K562 (cell line): Measurements from ENCODE around the gene ACO2. TPM values are rescaled to one million over a fixed set of nuclear protein-coding genes. Genes with fewer than 3 reads are reported as not detected.

ENCODE experiments used
- ATAC-seq: fragments of 200-7000 bp; cut with Tn5 transposase; 3 replicates; pipeline ENCODE4 v1.9.1; 2020; ENCODE audit warnings: moderate library complexity
- BruUV-seq: library from RNA; stranded (reverse); fragments of 400-500 nt; replicated peaks from 2 replicates; lab custom pipeline; 2021; lab: Mats Ljungman, UMichigan
- CTCF ChIA-PET: fragments of 300-600 bp; formaldehyde crosslinking; extraction: SDS; loops from one replicate; lab custom pipeline; 2021; ENCODE audit warnings: low intra/inter-chr PET ratio; lab: Yijun Ruan, JAX
- POLR2A ChIA-PET: fragments of 300-600, 350-650 bp; sonication (Branson Sonifier 250); formaldehyde crosslinking; extraction: SDS; loops from one replicate; lab custom pipeline; 2021; ENCODE audit warnings: antibody characterized with exemption, inconsistent platforms; lab: Yijun Ruan, JAX
- DNase-seq, 4 experiments: peaks; one replicate each; pipeline versions ENCODE4 v3.0.0 to v3.0.0-alpha.2; 2011 to 2018; ENCODE audit warnings: low spot score in 3 of 4, mixed read lengths in 3 of 4; ENCODE audit errors: extremely low read depth in 1 of 4
- FAIRE-seq: peaks from 2 replicates; lab custom pipeline; 2011; peaks lifted over from hg19 to GRCh38; lab: Jason Lieb, UNC
- H2AFZ ChIP-seq: 2 replicates; pipeline ENCODE4 v1.6.0; 2011; ENCODE audit warnings: low read depth, low read length, control low read depth, inconsistent platforms
- H3K27ac ChIP-seq: fragments of 200-600 bp; 3 replicates; pipeline ENCODE4 v1.8.0; 2011; ENCODE audit warnings: low read depth, mild to moderate bottlenecking, control low read depth, inconsistent platforms, low read length, moderate library complexity, mixed read lengths; ENCODE audit errors: extremely low read depth
- H3K27me3 ChIP-seq, 2 experiments: fragments of 300-600 bp in 1 of 2; 2 replicates in 1 of 2; 3 replicates in 1 of 2; pipeline versions ENCODE4 v1.6.0 to v1.8.0; 2011; ENCODE audit warnings: inconsistent platforms in 2 of 2, low read length in 2 of 2, mild to moderate bottlenecking in 1 of 2, mixed read lengths in 1 of 2, moderate library complexity in 1 of 2; ENCODE audit not compliant: control insufficient read depth in 2 of 2, insufficient read depth in 2 of 2
- H3K36me3 ChIP-seq: fragments of 300-600 bp; 3 replicates; pipeline ENCODE4 v1.8.0; 2011; ENCODE audit warnings: mild to moderate bottlenecking, low read length, inconsistent platforms; ENCODE audit not compliant: control insufficient read depth, insufficient read depth
- H3K4me1 ChIP-seq, 2 experiments: fragments of 200-600 bp in 1 of 2; replicated peaks in 1 of 2; 2 replicates in 1 of 2; 3 replicates in 1 of 2; pipeline versions ENCODE4 v1.5.1 to v1.8.0; 2011; ENCODE audit warnings: inconsistent platforms in 2 of 2, low read length in 2 of 2, mild to moderate bottlenecking in 1 of 2, mixed read lengths in 1 of 2, moderate library complexity in 1 of 2; ENCODE audit not compliant: control insufficient read depth in 2 of 2, insufficient read depth in 2 of 2
- H3K4me2 ChIP-seq: 2 replicates; pipeline ENCODE4 v1.6.1; 2011; ENCODE audit warnings: low read length, control low read depth, inconsistent platforms, mixed read lengths; ENCODE audit not compliant: insufficient read depth
- H3K4me3 ChIP-seq: fragments of 200-600 bp; sonication (generic), shearing (Covaris generic); 2 replicates; pipeline ENCODE4 v1.5.1; 2016; ENCODE audit warnings: control low read depth, inconsistent platforms
- H3K79me2 ChIP-seq: fragments of 200-600 bp; 3 replicates; pipeline ENCODE4 v1.8.0; 2011; ENCODE audit warnings: low read length, inconsistent platforms; ENCODE audit not compliant: control insufficient read depth, insufficient read depth
- H3K9ac ChIP-seq, 2 experiments: 2 replicates each; pipeline versions ENCODE4 v1.6.0 to v1.6.1; 2011; ENCODE audit warnings: low read depth in 2 of 2, low read length in 2 of 2, control low read depth in 1 of 2, inconsistent platforms in 1 of 2, mild to moderate bottlenecking in 1 of 2, mixed read lengths in 1 of 2; ENCODE audit not compliant: insufficient read depth in 1 of 2
- H3K9me1 ChIP-seq: one replicate; pipeline ENCODE4 v1.6.0; 2011; ENCODE audit warnings: inconsistent platforms, mild to moderate bottlenecking, low read length, moderate library complexity; ENCODE audit not compliant: control insufficient read depth, insufficient read depth
- H3K9me3 ChIP-seq: replicated peaks from 2 replicates; pipeline ENCODE4 v1.5.1; 2011; ENCODE audit warnings: low read depth, low read length, inconsistent platforms; ENCODE audit not compliant: control insufficient read depth, insufficient read depth
- H4K20me1 ChIP-seq: replicated peaks from 2 replicates; pipeline ENCODE4 v1.6.1; 2011; ENCODE audit warnings: low read length, inconsistent platforms, mixed read lengths; ENCODE audit not compliant: control insufficient read depth, insufficient read depth
- FOXJ2 ChIP-seq: fragments of 200-800 bp; sonication (Bioruptor generic); IDR thresholded peaks from 2 replicates; pipeline ENCODE4 v1.6.1; 2016; ENCODE audit warnings: missing genetic modification characterization, missing compliant biosample characterization
- RBFOX2 ChIP-seq: fragments of 200-400 bp; formaldehyde crosslinking; IDR thresholded peaks from 2 replicates; pipeline ENCODE4 v1.6.1; 2017; ENCODE audit warnings: low read depth, mild to moderate bottlenecking, low read length, moderate library complexity
- WGBS: fragments of 100-300 bp; shearing (Covaris generic); methylation state at CpG from one replicate; pipeline ENCODE4 v1.1.6; 2016; ENCODE audit warnings: low coverage, mixed read lengths; ENCODE audit not compliant: insufficient coverage; ENCODE audit errors: missing lambda C conversion rate; 5-methylcytosine and 5-hydroxymethylcytosine counted together
- in situ Hi-C: fragments of 300-500 bp; cut with MboI; formaldehyde crosslinking; loops from 4 replicates; pipeline ENCODE4 v1.15.0; 2018; ENCODE audit warnings: inconsistent platforms, mixed read lengths
- intact Hi-C: fragments of 100-400 bp; cut with micrococcal nuclease; formaldehyde crosslinking; loops from 2 replicates; pipeline ENCODE4 v1.14.2; 2022
- polyA plus RNA-seq, 8 experiments: library from polyadenylated mRNA; depleted of rRNA in 4 of 8; stranded (reverse) in 5 of 8; unstranded in 3 of 8; fragments of >200 nt; fragmentation: Nextera tagmentation in 2 of 8; fragmentation: Illumina TruSeq in 1 of 8; extraction: Ambion mirVana in 2 of 8; extraction: Trizol in 1 of 8; gene quantifications; 2 replicates each; pipeline versions ENCODE4 v1.2.1 to v1.2.3, GENCODE V29; 2011 to 2014; ENCODE audit warnings: inconsistent platforms in 1 of 8, missing spikeins in 1 of 8
- total RNA-seq, 7 experiments: library from RNA; depleted of rRNA in 6 of 7; stranded (reverse); fragments of >200 nt in 6 of 7; fragmentation: Illumina TruSeq in 2 of 7; extraction: Trizol in 2 of 7; gene quantifications; 2 replicates each; pipeline versions ENCODE4 v1.2.1 to v1.2.3, GENCODE V29; 2011 to 2021; ENCODE audit warnings: low replicate concordance in 1 of 7
- TF ChIP-seq, protein P1 (sequence below): sonication (generic); formaldehyde crosslinking; IDR thresholded peaks from 2 replicates; pipeline ENCODE4 v1.9.0; 2022; ENCODE audit warnings: mild to moderate bottlenecking, missing genetic modification reagents
- TF ChIP-seq, protein P2 (sequence below): sonication (generic); formaldehyde crosslinking; IDR thresholded peaks from 2 replicates; pipeline ENCODE4 v1.8.1; 2023; ENCODE audit warnings: mild to moderate bottlenecking, missing genetic modification reagents
- TF ChIP-seq, protein P3 (sequence below): sonication (generic); formaldehyde crosslinking; IDR thresholded peaks from 2 replicates; pipeline ENCODE4 v1.8.1; 2023; ENCODE audit warnings: mild to moderate bottlenecking, missing genetic modification reagents

ACO2 gene
- total and polyA plus RNA-seq, 9 of the 15 experiments (the other 6 are each of a cell fraction or from before 2014, with no cell fraction given), result 16.2 to 119 (median 43.2) TPM

DNA sequence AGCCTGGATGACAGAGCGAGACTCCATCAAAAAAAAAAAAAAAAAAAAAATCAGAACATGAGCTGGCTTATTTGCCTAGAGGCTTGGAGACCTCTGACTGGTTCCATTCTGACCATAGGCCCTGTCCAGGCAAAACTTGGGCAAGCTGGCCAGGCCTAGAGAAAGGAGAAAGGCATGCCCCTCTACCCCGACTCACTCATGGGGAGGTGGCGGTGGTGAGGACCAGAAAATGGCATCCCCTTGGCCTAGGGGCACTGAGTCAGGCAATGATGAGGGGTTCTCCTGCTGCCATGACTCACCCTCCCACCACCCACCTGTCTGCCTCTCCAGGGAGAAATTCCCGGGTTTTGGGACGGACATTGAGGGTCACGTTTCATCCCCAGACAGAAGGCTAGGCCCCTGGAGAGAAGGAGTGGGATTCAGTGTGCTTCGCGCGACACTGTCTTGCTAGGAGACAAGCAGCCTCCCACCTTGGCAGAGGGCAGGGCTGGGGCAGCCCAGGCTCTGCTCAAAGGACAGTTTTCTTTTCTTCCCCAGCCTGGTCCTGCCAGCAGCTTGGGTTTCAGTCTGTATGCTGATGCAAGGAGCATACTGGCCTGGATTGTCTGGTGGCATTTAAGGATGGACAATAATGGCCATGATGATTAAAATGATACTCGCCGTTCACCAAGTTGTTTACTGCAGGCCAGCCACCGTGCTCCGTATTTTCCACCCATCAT is 39.5 kb upstream of the ACO2 start:
- in situ Hi-C loops, result no loop called here
- 64% methylated on average over 8 of the region's 13 CpGs for WGBS
- Histone ChIP-seq H3K27me3 (no peaks in the 10 kb centered on the region), H4K20me1 (no peaks in the 10 kb centered on the region), H3K27ac (no peak overlapping the region), H3K9ac (no peak overlapping the region), H2AFZ (no peak overlapping the region), H3K9me3 (no peaks in the 10 kb centered on the region), H3K9me1 (no peaks in the 10 kb centered on the region), H3K36me3 (peaks cover 4% of the 10 kb centered on the region; the same call in 2 of the 3 replicates), H3K79me2 (no peaks in the 10 kb centered on the region), H3K4me1 (peaks cover 0 to 3% of the 10 kb centered on the region in 2 experiments; a peak in 1 of 5 replicates), H3K4me2 (no peak overlapping the region), H3K4me3 (no peak overlapping the region)
- TF ChIP-seq, protein P1, sequence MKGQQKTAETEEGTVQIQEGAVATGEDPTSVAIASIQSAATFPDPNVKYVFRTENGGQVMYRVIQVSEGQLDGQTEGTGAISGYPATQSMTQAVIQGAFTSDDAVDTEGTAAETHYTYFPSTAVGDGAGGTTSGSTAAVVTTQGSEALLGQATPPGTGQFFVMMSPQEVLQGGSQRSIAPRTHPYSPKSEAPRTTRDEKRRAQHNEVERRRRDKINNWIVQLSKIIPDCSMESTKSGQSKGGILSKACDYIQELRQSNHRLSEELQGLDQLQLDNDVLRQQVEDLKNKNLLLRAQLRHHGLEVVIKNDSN, result no peak
- TF ChIP-seq, protein P2, sequence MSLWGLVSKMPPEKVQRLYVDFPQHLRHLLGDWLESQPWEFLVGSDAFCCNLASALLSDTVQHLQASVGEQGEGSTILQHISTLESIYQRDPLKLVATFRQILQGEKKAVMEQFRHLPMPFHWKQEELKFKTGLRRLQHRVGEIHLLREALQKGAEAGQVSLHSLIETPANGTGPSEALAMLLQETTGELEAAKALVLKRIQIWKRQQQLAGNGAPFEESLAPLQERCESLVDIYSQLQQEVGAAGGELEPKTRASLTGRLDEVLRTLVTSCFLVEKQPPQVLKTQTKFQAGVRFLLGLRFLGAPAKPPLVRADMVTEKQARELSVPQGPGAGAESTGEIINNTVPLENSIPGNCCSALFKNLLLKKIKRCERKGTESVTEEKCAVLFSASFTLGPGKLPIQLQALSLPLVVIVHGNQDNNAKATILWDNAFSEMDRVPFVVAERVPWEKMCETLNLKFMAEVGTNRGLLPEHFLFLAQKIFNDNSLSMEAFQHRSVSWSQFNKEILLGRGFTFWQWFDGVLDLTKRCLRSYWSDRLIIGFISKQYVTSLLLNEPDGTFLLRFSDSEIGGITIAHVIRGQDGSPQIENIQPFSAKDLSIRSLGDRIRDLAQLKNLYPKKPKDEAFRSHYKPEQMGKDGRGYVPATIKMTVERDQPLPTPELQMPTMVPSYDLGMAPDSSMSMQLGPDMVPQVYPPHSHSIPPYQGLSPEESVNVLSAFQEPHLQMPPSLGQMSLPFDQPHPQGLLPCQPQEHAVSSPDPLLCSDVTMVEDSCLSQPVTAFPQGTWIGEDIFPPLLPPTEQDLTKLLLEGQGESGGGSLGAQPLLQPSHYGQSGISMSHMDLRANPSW (CRISPR knock-in tag), result no peak
- TF ChIP-seq RBFOX2 (no peak), FOXJ2 (tag) (no peak)
- TF ChIP-seq, protein P3, sequence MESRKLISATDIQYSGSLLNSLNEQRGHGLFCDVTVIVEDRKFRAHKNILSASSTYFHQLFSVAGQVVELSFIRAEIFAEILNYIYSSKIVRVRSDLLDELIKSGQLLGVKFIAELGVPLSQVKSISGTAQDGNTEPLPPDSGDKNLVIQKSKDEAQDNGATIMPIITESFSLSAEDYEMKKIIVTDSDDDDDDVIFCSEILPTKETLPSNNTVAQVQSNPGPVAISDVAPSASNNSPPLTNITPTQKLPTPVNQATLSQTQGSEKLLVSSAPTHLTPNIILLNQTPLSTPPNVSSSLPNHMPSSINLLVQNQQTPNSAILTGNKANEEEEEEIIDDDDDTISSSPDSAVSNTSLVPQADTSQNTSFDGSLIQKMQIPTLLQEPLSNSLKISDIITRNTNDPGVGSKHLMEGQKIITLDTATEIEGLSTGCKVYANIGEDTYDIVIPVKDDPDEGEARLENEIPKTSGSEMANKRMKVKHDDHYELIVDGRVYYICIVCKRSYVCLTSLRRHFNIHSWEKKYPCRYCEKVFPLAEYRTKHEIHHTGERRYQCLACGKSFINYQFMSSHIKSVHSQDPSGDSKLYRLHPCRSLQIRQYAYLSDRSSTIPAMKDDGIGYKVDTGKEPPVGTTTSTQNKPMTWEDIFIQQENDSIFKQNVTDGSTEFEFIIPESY (CRISPR knock-in tag), result no peak
- DNase-seq, result no peak
- no TSS peak for BruUV-seq
- ChIA-PET CTCF (no interaction called here), POLR2A (no interaction called here)
- FAIRE-seq, result peak; percentile 19
- intact Hi-C loops, result no loop called here
- no peak for ATAC-seq
